SH-SY5Y (cell line): ENCODE results near the gene PLCG1.

Experiments used
- GATA2 ChIP-seq: IDR thresholded peaks from 2 replicates; pipeline ENCODE4 v1.6.1; 2011; ENCODE audit warnings: mild to moderate bottlenecking, low read depth, low read length
- GATA3 ChIP-seq: IDR thresholded peaks from 2 replicates; pipeline ENCODE4 v1.6.1; 2011; ENCODE audit warnings: low read depth, mild to moderate bottlenecking, low read length, moderate library complexity

Gene PLCG1

DNA sequence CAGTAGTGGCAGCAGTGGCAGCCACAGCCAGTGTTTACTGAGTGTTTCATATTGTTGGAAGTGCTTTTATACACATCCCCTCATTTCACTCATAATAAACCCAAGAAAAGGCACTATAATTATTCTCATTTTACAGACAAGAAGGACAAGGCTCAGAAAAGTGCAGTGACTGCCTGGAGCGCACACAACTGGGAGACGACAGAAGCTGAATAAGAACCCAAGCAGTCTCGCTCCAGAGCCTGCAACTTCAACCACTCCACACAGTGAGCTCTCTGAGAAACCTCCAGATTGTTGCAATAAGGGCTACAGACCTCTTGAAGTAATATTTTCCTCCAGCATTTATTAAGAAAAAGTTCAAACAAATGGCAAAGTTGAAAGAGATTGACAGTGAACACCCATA is 76.9 kb downstream of the PLCG1 start:
- no peak for TF ChIP-seq GATA3
- TF ChIP-seq GATA2, result no peak

DNA sequence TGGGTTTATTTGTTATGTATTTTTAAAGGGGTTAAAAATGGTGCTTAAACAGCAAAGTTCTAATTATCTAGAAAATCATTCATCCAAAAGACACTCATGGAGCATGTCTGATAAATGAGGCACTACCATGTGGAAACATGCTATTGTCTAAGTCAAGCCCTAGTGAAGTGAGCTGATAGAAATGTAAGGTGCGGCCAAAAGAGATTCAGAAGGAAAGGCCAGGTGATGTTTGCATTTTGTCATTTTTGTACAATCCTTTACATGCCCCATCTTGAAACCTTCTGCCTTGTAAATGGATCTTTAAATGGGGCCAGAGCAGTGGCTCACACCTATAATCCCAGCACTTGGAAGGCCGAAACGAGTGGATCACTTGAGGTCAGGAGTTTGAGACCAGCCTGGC is 77.3 kb downstream of the PLCG1 start:
- no peak for TF ChIP-seq GATA3
- no peak for TF ChIP-seq GATA2

DNA sequence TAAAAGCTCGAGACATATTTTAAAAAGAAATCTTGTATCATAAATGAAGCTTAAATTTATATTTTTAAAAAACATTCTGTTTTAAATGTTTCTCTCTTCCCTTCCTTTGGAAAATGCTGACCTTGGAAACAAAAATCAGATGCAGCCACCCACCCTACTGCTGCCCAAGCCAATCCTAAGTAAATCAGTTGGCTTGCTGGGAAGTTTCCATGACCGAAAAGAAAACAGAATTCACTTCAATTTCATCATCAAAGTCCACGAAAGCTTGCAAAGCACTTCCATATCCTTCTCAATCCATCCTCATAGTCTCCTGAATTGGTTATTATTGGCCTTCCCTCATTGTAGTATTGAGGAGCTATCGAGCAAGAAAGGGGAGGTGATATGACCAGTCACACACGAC is 80.1 kb downstream of the PLCG1 start:
- TF ChIP-seq GATA2 (no peak), GATA3 (no peak)

DNA sequence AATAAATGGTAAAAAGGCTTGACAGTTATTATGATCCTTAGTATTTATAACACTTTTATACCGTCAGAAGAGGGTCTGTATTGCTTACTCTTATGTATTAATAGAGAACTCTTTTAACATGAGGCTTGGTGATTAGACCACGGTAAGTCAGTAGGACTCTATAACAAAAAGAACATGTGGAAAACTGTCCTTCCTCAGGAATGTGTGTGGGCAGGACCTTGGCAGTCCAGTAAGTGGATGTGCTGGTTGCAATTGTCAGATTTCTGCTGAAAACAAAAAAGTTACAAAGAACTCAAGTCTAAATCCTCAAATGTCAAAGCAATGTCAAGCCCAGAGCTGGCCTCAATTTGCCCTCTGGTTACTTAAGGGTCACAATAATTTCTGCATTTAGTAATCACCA is 81.1 kb downstream of the PLCG1 start:
- no peak for TF ChIP-seq GATA2
- TF ChIP-seq GATA3, result no peak

DNA sequence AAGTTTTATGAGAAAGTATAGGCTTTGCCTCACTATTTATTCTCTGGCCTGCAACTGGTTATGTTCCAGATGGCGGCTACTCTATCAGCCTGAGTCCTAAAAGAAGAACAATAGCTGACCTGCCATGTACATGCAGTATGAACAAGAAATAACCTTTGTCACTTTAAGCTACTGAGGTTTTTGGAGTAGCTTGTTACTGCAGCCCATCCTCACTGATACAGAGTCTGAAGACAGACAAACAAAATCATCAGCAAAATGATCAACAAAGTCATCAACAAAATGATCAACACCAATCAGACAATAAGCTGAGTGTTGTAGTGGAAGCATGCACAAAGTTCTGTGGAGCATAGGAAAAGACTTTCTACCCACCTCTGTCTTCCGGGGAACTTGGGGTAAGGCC is 82.5 kb downstream of the PLCG1 start:
- no peak for TF ChIP-seq GATA2
- no peak for TF ChIP-seq GATA3

DNA sequence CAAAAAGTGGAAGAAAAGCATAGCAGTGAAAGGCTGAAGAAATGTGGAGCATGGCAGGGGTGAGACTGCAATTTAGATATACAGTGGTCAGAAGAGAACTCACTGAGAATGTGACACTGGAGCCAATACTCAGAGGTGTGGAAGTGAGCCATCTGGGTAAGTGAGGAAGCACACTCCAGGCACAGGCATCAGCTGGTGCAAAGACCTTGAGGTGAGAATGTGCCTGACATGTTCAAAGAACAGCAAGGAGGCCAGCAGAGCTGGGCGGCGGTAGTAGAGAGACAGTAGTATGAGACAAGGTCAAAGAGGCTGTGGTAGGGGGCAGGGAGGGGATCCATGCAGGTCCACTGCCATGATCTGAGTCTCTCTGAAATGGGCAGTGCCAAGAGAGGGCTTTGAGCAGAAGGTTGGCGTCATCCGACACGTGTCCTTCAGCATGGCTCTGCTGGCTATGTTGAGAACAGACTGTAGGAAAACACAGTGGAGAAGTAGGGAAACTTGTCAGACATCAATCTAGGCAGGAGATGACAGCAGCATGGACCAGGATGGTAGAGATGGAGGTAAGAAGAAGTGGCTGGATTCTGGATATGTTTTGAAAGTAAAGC is 84.4 kb downstream of the PLCG1 start:
- TF ChIP-seq GATA3 (no peak), GATA2 (no peak)

DNA sequence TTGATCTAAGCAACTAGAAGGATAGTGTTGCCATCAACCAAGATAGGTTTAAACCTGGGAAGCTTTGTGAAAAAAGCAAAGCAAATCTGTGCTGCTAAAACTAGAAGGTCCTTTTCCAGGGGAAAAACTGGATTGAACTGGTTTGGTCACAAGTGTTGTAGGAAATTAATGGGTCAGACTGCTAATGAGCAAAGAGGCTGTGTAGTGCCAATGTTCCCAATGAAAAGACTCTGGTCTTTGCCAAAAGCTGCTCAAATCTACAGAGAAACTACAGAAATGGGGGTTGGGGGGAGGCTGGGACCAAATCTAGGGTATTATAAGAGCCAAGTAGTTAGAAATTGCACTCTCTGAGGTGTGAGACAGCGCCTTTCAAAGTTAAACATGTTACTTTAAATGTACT is 85.0 kb downstream of the PLCG1 start:
- TF ChIP-seq GATA3 (no peak), GATA2 (no peak)

DNA sequence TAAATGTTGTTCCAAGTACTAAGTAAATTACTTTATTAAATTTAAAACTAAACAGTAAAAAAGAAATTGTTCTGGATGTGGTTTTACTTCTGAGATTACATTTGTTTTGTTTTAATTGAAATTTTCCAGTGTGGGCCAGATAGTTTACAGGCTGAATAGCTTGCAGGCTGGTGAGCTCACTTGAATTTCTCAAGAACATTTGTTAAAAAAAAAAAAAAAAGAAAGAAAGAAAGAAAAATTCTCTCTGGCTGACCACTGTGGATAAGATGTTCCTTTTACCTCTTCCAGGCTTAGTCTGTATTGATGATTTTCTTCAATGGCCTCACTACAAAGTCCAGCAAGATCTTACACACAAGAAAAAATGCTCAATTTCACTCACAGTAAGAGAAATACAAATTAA is 85.4 kb downstream of the PLCG1 start:
- TF ChIP-seq GATA2 (no peak), GATA3 (no peak)

DNA sequence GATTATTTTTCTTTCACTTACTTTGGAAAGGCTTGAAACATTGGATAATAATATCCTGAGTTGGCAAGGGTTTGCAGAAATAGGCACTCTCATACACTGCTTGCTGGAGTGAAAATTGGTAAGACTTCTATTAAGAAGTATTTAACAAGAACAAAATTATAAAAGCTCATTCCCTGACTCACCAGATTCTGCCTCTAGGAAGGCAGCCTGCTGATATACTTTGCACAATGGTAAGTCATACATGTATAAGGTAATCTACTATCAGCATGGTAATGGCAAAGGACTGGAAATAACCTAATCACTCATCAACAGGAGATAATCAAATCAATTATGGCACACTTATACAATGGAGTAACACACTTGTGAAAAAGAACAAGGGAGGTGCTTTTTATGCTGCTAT is 85.8 kb downstream of the PLCG1 start:
- TF ChIP-seq GATA2, result no peak
- TF ChIP-seq GATA3, result no peak

DNA sequence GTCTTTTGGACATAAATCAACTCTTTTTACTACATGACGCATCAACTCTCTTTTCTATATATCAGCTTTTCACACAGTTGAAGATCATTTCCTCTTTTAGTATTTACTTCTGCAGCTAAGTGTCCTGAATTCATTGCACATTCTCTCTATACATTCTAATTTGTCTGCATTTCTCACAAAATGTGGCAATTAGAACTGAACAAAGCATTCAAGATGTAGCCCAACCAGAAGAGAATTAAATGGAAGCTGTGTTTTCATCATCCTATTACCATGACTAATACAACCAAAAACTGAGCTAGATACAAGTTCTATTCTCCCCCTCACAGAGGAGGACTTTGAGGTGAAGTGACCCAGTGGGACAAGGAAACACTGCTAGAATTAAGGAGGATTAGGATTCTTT is 86.9 kb downstream of the PLCG1 start:
- no peak for TF ChIP-seq GATA2
- no peak for TF ChIP-seq GATA3

DNA sequence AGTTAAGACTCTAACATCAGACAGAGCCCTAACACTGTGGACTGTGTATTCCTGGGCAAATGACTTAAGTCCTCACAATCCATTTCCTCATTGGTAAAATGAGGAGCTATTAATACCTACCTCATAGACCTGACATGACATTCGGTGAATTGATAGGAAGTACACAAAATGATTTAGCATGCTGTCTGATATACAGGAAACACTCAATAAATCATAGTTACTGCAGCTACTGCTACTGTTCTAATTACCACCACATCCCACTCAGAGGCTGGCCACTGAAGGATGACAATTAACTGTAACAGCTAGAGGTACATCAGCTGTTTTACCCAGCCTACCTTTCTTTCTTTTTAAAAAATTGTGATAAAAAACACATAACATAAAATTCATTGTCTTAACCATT is 87.7 kb downstream of the PLCG1 start:
- no peak for TF ChIP-seq GATA2
- no peak for TF ChIP-seq GATA3

DNA sequence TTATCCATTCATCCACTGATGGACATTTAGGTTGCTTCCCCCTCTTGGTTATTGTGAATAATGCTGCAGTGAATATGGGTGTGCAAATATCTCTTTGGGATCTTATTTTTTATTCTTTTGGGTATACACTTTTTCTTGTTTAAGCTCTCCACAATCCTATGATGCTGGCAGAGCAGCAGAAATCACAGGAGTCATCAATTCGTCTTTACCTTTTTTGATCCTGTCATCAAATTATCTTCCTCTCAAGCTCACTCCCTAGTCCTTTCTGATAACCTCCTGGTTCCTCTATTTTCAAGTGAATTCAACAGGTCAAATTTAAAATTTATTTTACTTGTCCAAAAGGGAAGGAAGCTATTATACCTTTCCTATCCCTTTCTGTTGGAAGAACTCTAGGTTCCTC is 89.1 kb downstream of the PLCG1 start:
- TF ChIP-seq GATA2 (no peak), GATA3 (no peak)
